Endodermal cell (in vitro differentiated cells): ENCODE data around the gene SIPA1L2. TPM values are rescaled to one million over a fixed set of nuclear protein-coding genes. Genes with fewer than 3 reads are reported as not detected.

Experiments
- DNase-seq: peaks from one replicate; pipeline ENCODE4 v3.0.0-alpha.2; 2017
- H3K27ac ChIP-seq: 2 replicates; pipeline ENCODE4 v1.5.1; 2013; ENCODE audit warnings: mild to moderate bottlenecking, low read depth, low read length, moderate library complexity
- H3K27me3 ChIP-seq: 2 replicates; pipeline ENCODE4 v1.6.1; 2013; ENCODE audit warnings: mild to moderate bottlenecking, low read length, moderate library complexity; ENCODE audit not compliant: insufficient read depth, control insufficient read depth, poor library complexity, severe bottlenecking
- H3K36me3 ChIP-seq: 2 replicates; pipeline ENCODE4 v1.7.0; 2013; ENCODE audit warnings: mild to moderate bottlenecking, low read length, moderate library complexity; ENCODE audit not compliant: control insufficient read depth, insufficient read depth
- H3K4me1 ChIP-seq: one replicate; pipeline ENCODE4 v1.7.0; 2013; ENCODE audit warnings: low read length; ENCODE audit not compliant: control insufficient read depth, insufficient read depth
- H3K4me3 ChIP-seq: 2 replicates; pipeline ENCODE4 v1.5.1; 2013; ENCODE audit warnings: mild to moderate bottlenecking, low read length, moderate library complexity
- H3K9ac ChIP-seq: 2 replicates; pipeline ENCODE4 v1.6.1; 2013; ENCODE audit warnings: mild to moderate bottlenecking, low read length, moderate library complexity; ENCODE audit not compliant: poor library complexity, severe bottlenecking; ENCODE audit errors: extremely low read depth
- H3K9me3 ChIP-seq: 2 replicates; pipeline ENCODE4 v1.6.1; 2013; ENCODE audit warnings: mild to moderate bottlenecking, low read length, moderate library complexity; ENCODE audit not compliant: control insufficient read depth
- H3K27ac Mint-ChIP-seq: 2 replicates; pipeline ENCODE4 v1.8.0; 2020; ENCODE audit warnings: mixed read lengths
- H3K27me3 Mint-ChIP-seq: 2 replicates; pipeline ENCODE4 v1.8.0; 2021; ENCODE audit warnings: mild to moderate bottlenecking, mixed read lengths; ENCODE audit not compliant: insufficient read depth
- H3K36me3 Mint-ChIP-seq: 2 replicates; pipeline ENCODE4 v1.8.0; 2020; ENCODE audit warnings: low read depth, mixed read lengths
- H3K4me1 Mint-ChIP-seq: 2 replicates; pipeline ENCODE4 v1.8.0; 2020; ENCODE audit warnings: mixed read lengths
- H3K4me3 Mint-ChIP-seq: 2 replicates; pipeline ENCODE4 v1.8.0; 2020; ENCODE audit warnings: mild to moderate bottlenecking, moderate library complexity, mixed read lengths
- H3K9me3 Mint-ChIP-seq: 2 replicates; pipeline ENCODE4 v1.8.0; 2020; ENCODE audit warnings: mild to moderate bottlenecking, mixed read lengths
- CTCF ChIP-seq: fragments of 200-600 bp; sonication (generic); conservative IDR thresholded peaks from 2 replicates; pipeline ENCODE4 v1.5.0; 2021; ENCODE audit warnings: antibody characterized with exemption, mild to moderate bottlenecking
- WGBS, 2 experiments: methylation state at CpG; one replicate each; pipeline versions ENCODE4 v1.1.5 to v1.1.7; 2013; ENCODE audit warnings: missing lambda C conversion rate in 2 of 2, mixed read lengths in 1 of 2; ENCODE audit not compliant: insufficient coverage in 1 of 2, insufficient read length in 1 of 2; 5-methylcytosine and 5-hydroxymethylcytosine counted together
- total RNA-seq, 2 donors: library from RNA; stranded (reverse); fragmentation: NEBNext Ultra II Directional in 1 of 2; extraction: Animal tissue kit (Norgen Biotek cat#: 25700) in 1 of 2; gene quantifications; 2 replicates in 1 of 2; 3 replicates in 1 of 2; pipeline ENCODE4 v1.2.1, GENCODE V29; 2021

The SIPA1L2 gene
- total RNA-seq, 2 donors from 2014 or later: 34.7 to 41.5 TPM

DNA sequence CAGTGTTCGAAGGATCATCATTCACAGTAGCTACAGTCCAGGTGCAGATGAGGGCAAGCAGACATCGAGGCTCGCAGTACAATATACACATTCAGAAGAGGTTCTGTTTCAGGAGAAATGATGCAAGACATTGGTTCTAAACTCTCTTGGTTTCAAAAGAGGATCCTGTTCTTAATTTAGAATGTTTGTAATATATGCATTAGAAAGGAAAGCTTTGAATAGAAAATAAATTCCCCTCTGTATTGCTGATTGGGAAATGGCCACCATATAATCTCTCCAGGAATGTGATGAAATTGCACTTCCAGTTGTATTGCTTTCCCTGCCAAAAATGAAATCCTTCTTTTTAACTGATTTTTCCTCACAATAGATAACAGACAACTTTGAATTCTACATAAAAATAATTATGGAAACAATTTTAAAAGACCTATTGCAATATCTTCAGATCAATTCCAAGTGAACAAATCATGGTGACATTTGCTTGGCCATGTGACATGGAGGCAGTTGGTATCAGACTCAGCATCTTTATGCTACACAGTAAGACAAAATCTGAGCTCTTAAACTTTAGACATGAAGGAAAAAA lies 27.6 kb upstream of the SIPA1L2 start:
- H3K27ac ChIP-seq: no peak overlapping the region
- H3K36me3 ChIP-seq: no peaks in the 10 kb centered on the region
- WGBS, 2 experiments: 93 to 95% methylated on average over 3 of the region's 3 CpGs
- Mint-ChIP-seq H3K4me3 (no peak overlapping the region), H3K36me3 (no peaks in the 10 kb centered on the region), H3K4me1 (peaks cover 20% of the 10 kb centered on the region), H3K27me3 (no peaks in the 10 kb centered on the region), H3K27ac (no peak overlapping the region), H3K9me3 (no peaks in the 10 kb centered on the region)
- no peak overlapping the region for H3K9ac ChIP-seq
- H3K4me3 ChIP-seq: no peak overlapping the region
- no peaks in the 10 kb centered on the region for H3K27me3 ChIP-seq
- no peak for TF ChIP-seq CTCF
- H3K4me1 ChIP-seq: peaks cover 8% of the 10 kb centered on the region
- DNase-seq: no peak
- H3K9me3 ChIP-seq: no peaks in the 10 kb centered on the region

DNA sequence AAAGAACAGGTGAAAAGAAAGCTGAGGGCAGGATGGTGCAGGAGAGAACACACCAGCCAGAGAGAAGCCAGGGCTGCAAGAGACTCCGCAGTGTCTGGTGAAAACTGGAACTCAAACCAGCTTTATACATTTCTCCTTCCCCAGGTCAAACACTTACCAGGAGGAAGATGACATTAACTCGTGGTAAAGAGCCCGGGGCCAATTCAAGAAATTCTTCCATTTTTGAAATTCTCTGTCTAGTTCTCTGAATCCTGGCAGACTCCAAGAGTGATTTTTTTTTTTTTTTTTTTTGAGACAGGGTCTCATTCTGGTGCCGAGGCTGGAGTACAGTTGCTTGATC lies 25.8 kb upstream of the SIPA1L2 start:
- peaks cover 26% of the 10 kb centered on the region for H3K4me1 Mint-ChIP-seq
- TF ChIP-seq CTCF: no peak
- no peaks in the 10 kb centered on the region for H3K36me3 ChIP-seq
- peaks cover 8% of the 10 kb centered on the region for H3K4me1 ChIP-seq
- no peak overlapping the region for H3K4me3 ChIP-seq
- H3K27me3 ChIP-seq: no peaks in the 10 kb centered on the region
- no peak overlapping the region for H3K9ac ChIP-seq
- H3K27me3 Mint-ChIP-seq: no peaks in the 10 kb centered on the region
- no peak overlapping the region for H3K27ac Mint-ChIP-seq
- H3K36me3 Mint-ChIP-seq: no peaks in the 10 kb centered on the region
- no peaks in the 10 kb centered on the region for H3K9me3 ChIP-seq
- DNase-seq: no peak
- no peak overlapping the region for H3K4me3 Mint-ChIP-seq
- no peaks in the 10 kb centered on the region for H3K9me3 Mint-ChIP-seq
- no peak overlapping the region for H3K27ac ChIP-seq
- WGBS, 2 experiments: 94 to 100% methylated on average over 2 to 4 of the region's 4 CpGs

- no peak overlapping the region for H3K27ac ChIP-seq
- H3K36me3 Mint-ChIP-seq: no peaks in the 10 kb centered on the region
These were observed 25.3 kb upstream of the SIPA1L2 start for GRCh38 chr1:232655028-232655745.

More at GRCh38 chr1:232655028-232655745, 25.3 kb upstream of the SIPA1L2 start:
- Histone ChIP-seq H3K9me3 (no peaks in the 10 kb centered on the region), H3K27me3 (no peaks in the 10 kb centered on the region), H3K9ac (no peak overlapping the region), H3K36me3 (no peaks in the 10 kb centered on the region), H3K4me1 (peaks cover 8% of the 10 kb centered on the region), H3K4me3 (no peak overlapping the region)
- Mint-ChIP-seq H3K27ac (no peak overlapping the region), H3K27me3 (no peaks in the 10 kb centered on the region), H3K4me3 (no peak overlapping the region), H3K9me3 (no peaks in the 10 kb centered on the region), H3K4me1 (peaks cover 31% of the 10 kb centered on the region)
- 79 to 89% methylated on average over 5 of the region's 5 CpGs for WGBS, 2 experiments
- DNase-seq: no peak
- no peak for TF ChIP-seq CTCF
